GM23248 (cell line): ENCODE data around the gene UMAD1.

Source experiments
- EZH2 ChIP-seq: fragments of 200-600 bp; sonication (generic); IDR thresholded peaks from 2 replicates; pipeline ENCODE4 v1.6.1; 2018; ENCODE audit warnings: antibody characterized with exemption, mild to moderate bottlenecking; ENCODE audit not compliant: insufficient read depth, poor library complexity, severe bottlenecking
- EZH2phosphoT487 ChIP-seq: fragments of 200-600 bp; sonication (generic); IDR thresholded peaks from 2 replicates; pipeline ENCODE4 v1.6.1; 2018; ENCODE audit warnings: antibody characterized with exemption, moderate library complexity, mild to moderate bottlenecking, low read depth; ENCODE audit not compliant: insufficient read depth

GRCh38 chr7:7790041-7790741 is 149.6 kb downstream of the UMAD1 start:
- TF ChIP-seq EZH2 (no peak), EZH2phosphoT487 (no peak)
